K562 (cell line): Measurements from ENCODE around the gene RYR1. TPM values are rescaled to one million over a fixed set of nuclear protein-coding genes. Genes with fewer than 3 reads are reported as not detected.

Source experiments
- ATAC-seq: fragments of 200-7000 bp; cut with Tn5 transposase; 3 replicates; pipeline ENCODE4 v1.9.1; 2020; ENCODE audit warnings: moderate library complexity
- BruUV-seq: library from RNA; stranded (reverse); fragments of 400-500 nt; replicated peaks from 2 replicates; lab custom pipeline; 2021; lab: Mats Ljungman, UMichigan
- CTCF ChIA-PET: fragments of 300-600 bp; formaldehyde crosslinking; extraction: SDS; loops from one replicate; lab custom pipeline; 2021; ENCODE audit warnings: low intra/inter-chr PET ratio; lab: Yijun Ruan, JAX
- POLR2A ChIA-PET: fragments of 300-600, 350-650 bp; sonication (Branson Sonifier 250); formaldehyde crosslinking; extraction: SDS; loops from one replicate; lab custom pipeline; 2021; ENCODE audit warnings: antibody characterized with exemption, inconsistent platforms; lab: Yijun Ruan, JAX
- DNase-seq, 4 experiments: peaks; one replicate each; pipeline versions ENCODE4 v3.0.0 to v3.0.0-alpha.2; 2011 to 2018; ENCODE audit warnings: low spot score in 3 of 4, mixed read lengths in 3 of 4; ENCODE audit errors: extremely low read depth in 1 of 4
- FAIRE-seq: peaks from 2 replicates; lab custom pipeline; 2011; peaks lifted over from hg19 to GRCh38; lab: Jason Lieb, UNC
- H2AFZ ChIP-seq: 2 replicates; pipeline ENCODE4 v1.6.0; 2011; ENCODE audit warnings: low read depth, low read length, control low read depth, inconsistent platforms
- H3K27ac ChIP-seq: fragments of 200-600 bp; 3 replicates; pipeline ENCODE4 v1.8.0; 2011; ENCODE audit warnings: low read depth, mild to moderate bottlenecking, control low read depth, inconsistent platforms, low read length, moderate library complexity, mixed read lengths; ENCODE audit errors: extremely low read depth
- H3K27me3 ChIP-seq, 2 experiments: fragments of 300-600 bp in 1 of 2; 2 replicates in 1 of 2; 3 replicates in 1 of 2; pipeline versions ENCODE4 v1.6.0 to v1.8.0; 2011; ENCODE audit warnings: inconsistent platforms in 2 of 2, low read length in 2 of 2, mild to moderate bottlenecking in 1 of 2, mixed read lengths in 1 of 2, moderate library complexity in 1 of 2; ENCODE audit not compliant: control insufficient read depth in 2 of 2, insufficient read depth in 2 of 2
- H3K36me3 ChIP-seq: fragments of 300-600 bp; 3 replicates; pipeline ENCODE4 v1.8.0; 2011; ENCODE audit warnings: mild to moderate bottlenecking, low read length, inconsistent platforms; ENCODE audit not compliant: control insufficient read depth, insufficient read depth
- H3K4me1 ChIP-seq, 2 experiments: fragments of 200-600 bp in 1 of 2; replicated peaks in 1 of 2; 2 replicates in 1 of 2; 3 replicates in 1 of 2; pipeline versions ENCODE4 v1.5.1 to v1.8.0; 2011; ENCODE audit warnings: inconsistent platforms in 2 of 2, low read length in 2 of 2, mild to moderate bottlenecking in 1 of 2, mixed read lengths in 1 of 2, moderate library complexity in 1 of 2; ENCODE audit not compliant: control insufficient read depth in 2 of 2, insufficient read depth in 2 of 2
- H3K4me2 ChIP-seq: 2 replicates; pipeline ENCODE4 v1.6.1; 2011; ENCODE audit warnings: low read length, control low read depth, inconsistent platforms, mixed read lengths; ENCODE audit not compliant: insufficient read depth
- H3K4me3 ChIP-seq: fragments of 200-600 bp; sonication (generic), shearing (Covaris generic); 2 replicates; pipeline ENCODE4 v1.5.1; 2016; ENCODE audit warnings: control low read depth, inconsistent platforms
- H3K79me2 ChIP-seq: fragments of 200-600 bp; 3 replicates; pipeline ENCODE4 v1.8.0; 2011; ENCODE audit warnings: low read length, inconsistent platforms; ENCODE audit not compliant: control insufficient read depth, insufficient read depth
- H3K9ac ChIP-seq, 2 experiments: 2 replicates each; pipeline versions ENCODE4 v1.6.0 to v1.6.1; 2011; ENCODE audit warnings: low read depth in 2 of 2, low read length in 2 of 2, control low read depth in 1 of 2, inconsistent platforms in 1 of 2, mild to moderate bottlenecking in 1 of 2, mixed read lengths in 1 of 2; ENCODE audit not compliant: insufficient read depth in 1 of 2
- H3K9me1 ChIP-seq: one replicate; pipeline ENCODE4 v1.6.0; 2011; ENCODE audit warnings: inconsistent platforms, mild to moderate bottlenecking, low read length, moderate library complexity; ENCODE audit not compliant: control insufficient read depth, insufficient read depth
- H3K9me3 ChIP-seq: replicated peaks from 2 replicates; pipeline ENCODE4 v1.5.1; 2011; ENCODE audit warnings: low read depth, low read length, inconsistent platforms; ENCODE audit not compliant: control insufficient read depth, insufficient read depth
- H4K20me1 ChIP-seq: replicated peaks from 2 replicates; pipeline ENCODE4 v1.6.1; 2011; ENCODE audit warnings: low read length, inconsistent platforms, mixed read lengths; ENCODE audit not compliant: control insufficient read depth, insufficient read depth
- CHD4 ChIP-seq: fragments of 200-600 bp; sonication (generic); IDR thresholded peaks from 3 replicates; pipeline ENCODE4 v1.6.1; 2012; ENCODE audit warnings: low read depth, mild to moderate bottlenecking, mixed read lengths, low read length, inconsistent platforms; ENCODE audit not compliant: insufficient read depth, insufficient replicate concordance, poor library complexity, severe bottlenecking
- CREM ChIP-seq: IDR thresholded peaks from 2 replicates; pipeline ENCODE4 v1.6.1; 2014; ENCODE audit warnings: antibody characterized with exemption, low read depth
- ELK3 ChIP-seq: fragments of 450-650 bp; formaldehyde crosslinking; IDR thresholded peaks from 2 replicates; pipeline ENCODE4 v1.4.0; 2020; ENCODE audit warnings: mild to moderate bottlenecking
- MAFF ChIP-seq: IDR thresholded peaks from 2 replicates; pipeline ENCODE4 v1.6.1; 2012; ENCODE audit warnings: low read length, improper control_type of control experiment
- NFYB ChIP-seq: IDR thresholded peaks from 2 replicates; pipeline ENCODE4 v1.6.1; 2011; ENCODE audit warnings: mild to moderate bottlenecking, moderate library complexity; ENCODE audit not compliant: insufficient read length; ENCODE audit errors: extremely low read depth
- TOE1 ChIP-seq, 2 experiments: fragments of 450-650 bp in 1 of 2; sonication (generic) in 1 of 2; formaldehyde crosslinking in 1 of 2; IDR thresholded peaks; 2 replicates each; pipeline versions ENCODE4 v1.7.1 to v1.8.0; 2016 to 2022; ENCODE audit warnings: borderline replicate concordance in 2 of 2, mild to moderate bottlenecking in 2 of 2, antibody characterized with exemption in 1 of 2, inconsistent platforms in 1 of 2, low read depth in 1 of 2, missing genetic modification reagents in 1 of 2, moderate library complexity in 1 of 2
- ZFP91 ChIP-seq: sonication (generic); formaldehyde crosslinking; IDR thresholded peaks from 2 replicates; pipeline ENCODE4 v1.8.0; 2022; ENCODE audit warnings: mild to moderate bottlenecking, missing genetic modification reagents
- ZNF239 ChIP-seq: fragments of 250-450 bp; sonication (Bioruptor Pico); IDR thresholded peaks from 2 replicates; pipeline ENCODE4 v1.4.0; 2020; ENCODE audit warnings: mild to moderate bottlenecking
- WGBS: fragments of 100-300 bp; shearing (Covaris generic); methylation state at CpG from one replicate; pipeline ENCODE4 v1.1.6; 2016; ENCODE audit warnings: low coverage, mixed read lengths; ENCODE audit not compliant: insufficient coverage; ENCODE audit errors: missing lambda C conversion rate; 5-methylcytosine and 5-hydroxymethylcytosine counted together
- in situ Hi-C: fragments of 300-500 bp; cut with MboI; formaldehyde crosslinking; loops from 4 replicates; pipeline ENCODE4 v1.15.0; 2018; ENCODE audit warnings: inconsistent platforms, mixed read lengths
- intact Hi-C: fragments of 100-400 bp; cut with micrococcal nuclease; formaldehyde crosslinking; loops from 2 replicates; pipeline ENCODE4 v1.14.2; 2022
- polyA plus RNA-seq, 8 experiments: library from polyadenylated mRNA; depleted of rRNA in 4 of 8; stranded (reverse) in 5 of 8; unstranded in 3 of 8; fragments of >200 nt; fragmentation: Nextera tagmentation in 2 of 8; fragmentation: Illumina TruSeq in 1 of 8; extraction: Ambion mirVana in 2 of 8; extraction: Trizol in 1 of 8; gene quantifications; 2 replicates each; pipeline versions ENCODE4 v1.2.1 to v1.2.3, GENCODE V29; 2011 to 2014; ENCODE audit warnings: inconsistent platforms in 1 of 8, missing spikeins in 1 of 8
- total RNA-seq, 7 experiments: library from RNA; depleted of rRNA in 6 of 7; stranded (reverse); fragments of >200 nt in 6 of 7; fragmentation: Illumina TruSeq in 2 of 7; extraction: Trizol in 2 of 7; gene quantifications; 2 replicates each; pipeline versions ENCODE4 v1.2.1 to v1.2.3, GENCODE V29; 2011 to 2021; ENCODE audit warnings: low replicate concordance in 1 of 7
- TF ChIP-seq, protein P1 (sequence below): fragments of 450-650 bp; formaldehyde crosslinking; IDR thresholded peaks from 2 replicates; pipeline ENCODE4 v1.4.0; 2020; ENCODE audit warnings: mild to moderate bottlenecking, mixed read lengths
- TF ChIP-seq, protein P2 (sequence below): fragments of 450-650 bp; conservative IDR thresholded peaks from 2 replicates; pipeline ENCODE4 v1.6.1; 2016; ENCODE audit warnings: missing genetic modification characterization, low read depth, mild to moderate bottlenecking, missing compliant biosample characterization, moderate library complexity
- TF ChIP-seq, protein P3 (sequence below): sonication (generic); formaldehyde crosslinking; IDR thresholded peaks from 2 replicates; pipeline ENCODE4 v1.5.0; 2020; ENCODE audit warnings: missing genetic modification reagents
- TF ChIP-seq, protein P4 (sequence below): fragments of 250-450 bp; sonication (Bioruptor Pico); IDR thresholded peaks from 2 replicates; pipeline ENCODE4 v1.8.0; 2022; ENCODE audit warnings: inconsistent platforms, mild to moderate bottlenecking, moderate library complexity, borderline replicate concordance

The RYR1 gene
- total and polyA plus RNA-seq, 9 of the 15 experiments (the other 6 are each of a cell fraction or from before 2014, with no cell fraction given): 0.11 to 7.4 (median 3.7) TPM

DNA sequence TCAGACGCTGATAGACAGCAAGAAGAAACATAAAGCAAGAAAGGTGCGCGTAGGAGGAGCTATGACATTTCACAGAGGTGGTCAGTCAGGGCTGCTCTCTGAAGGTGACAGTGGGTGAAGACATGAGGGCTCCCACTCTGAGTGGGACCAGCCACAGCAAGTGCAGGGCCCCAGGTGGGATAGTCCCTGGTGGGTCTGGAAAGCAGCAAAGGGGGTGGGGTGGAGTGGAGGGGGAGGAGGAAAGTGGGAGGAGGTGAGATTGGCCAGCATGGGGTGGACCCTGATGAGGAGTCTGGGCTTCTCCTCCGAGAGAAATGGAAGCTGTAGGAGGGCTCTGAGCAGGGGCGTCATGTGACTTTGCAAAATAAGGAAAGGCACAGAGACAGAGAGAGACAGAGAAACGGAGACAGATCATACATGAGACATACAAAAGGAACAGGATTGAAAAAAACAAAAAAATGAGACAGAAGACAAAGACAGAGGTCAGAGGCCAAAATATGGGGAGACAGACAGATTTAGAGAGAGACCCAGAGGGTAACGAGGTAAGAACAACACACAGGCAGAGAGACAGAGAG, 181.6 kb downstream of the RYR1 start:
- intact Hi-C loops (loop anchor here (5.0 kb wide), 1 partner anchor 58 kb away; no protein-coding TSS in a partner anchor), in situ Hi-C loops (loop anchor here (10.0 kb wide), 1 partner anchor 380 kb away; no protein-coding TSS in a partner anchor)
- Histone ChIP-seq H3K36me3 (peaks cover 7% of the 10 kb centered on the region), H4K20me1 (no peaks in the 10 kb centered on the region), H2AFZ (peak overlapping the region; percentile 80), H3K27me3 (no peaks in the 10 kb centered on the region), H3K4me3 (no peak overlapping the region), H3K27ac (no peak overlapping the region), H3K4me2 (no peak overlapping the region), H3K4me1 (peaks cover 10 to 32% of the 10 kb centered on the region in 2 experiments; a peak in 4 of 5 replicates), H3K9me1 (no peaks in the 10 kb centered on the region), H3K79me2 (peaks cover 18% of the 10 kb centered on the region), H3K9me3 (no peaks in the 10 kb centered on the region), H3K9ac (no peak overlapping the region)
- no TSS peak for BruUV-seq
- 56% methylated on average over 6 of the region's 7 CpGs for WGBS
- ChIA-PET CTCF (no interaction called here), POLR2A (interaction anchor here (0.6 to 1.0 kb wide), 3 partner anchors 15 to 248 kb away, joined by 3 to 4 read pairs (median 3); no protein-coding TSS in a partner anchor)
- DNase-seq (peak in 1 of 4 experiments; percentile 18), FAIRE-seq (no peak), ATAC-seq (no peak)
- TF ChIP-seq, protein P1, sequence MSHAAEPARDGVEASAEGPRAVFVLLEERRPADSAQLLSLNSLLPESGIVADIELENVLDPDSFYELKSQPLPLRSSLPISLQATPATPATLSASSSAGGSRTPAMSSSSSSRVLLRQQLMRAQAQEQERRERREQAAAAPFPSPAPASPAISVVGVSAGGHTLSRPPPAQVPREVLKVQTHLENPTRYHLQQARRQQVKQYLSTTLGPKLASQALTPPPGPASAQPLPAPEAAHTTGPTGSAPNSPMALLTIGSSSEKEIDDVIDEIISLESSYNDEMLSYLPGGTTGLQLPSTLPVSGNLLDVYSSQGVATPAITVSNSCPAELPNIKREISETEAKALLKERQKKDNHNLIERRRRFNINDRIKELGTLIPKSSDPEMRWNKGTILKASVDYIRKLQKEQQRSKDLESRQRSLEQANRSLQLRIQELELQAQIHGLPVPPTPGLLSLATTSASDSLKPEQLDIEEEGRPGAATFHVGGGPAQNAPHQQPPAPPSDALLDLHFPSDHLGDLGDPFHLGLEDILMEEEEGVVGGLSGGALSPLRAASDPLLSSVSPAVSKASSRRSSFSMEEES (CRISPR knock-in tag): peak; percentile 62
- TF ChIP-seq, protein P2, sequence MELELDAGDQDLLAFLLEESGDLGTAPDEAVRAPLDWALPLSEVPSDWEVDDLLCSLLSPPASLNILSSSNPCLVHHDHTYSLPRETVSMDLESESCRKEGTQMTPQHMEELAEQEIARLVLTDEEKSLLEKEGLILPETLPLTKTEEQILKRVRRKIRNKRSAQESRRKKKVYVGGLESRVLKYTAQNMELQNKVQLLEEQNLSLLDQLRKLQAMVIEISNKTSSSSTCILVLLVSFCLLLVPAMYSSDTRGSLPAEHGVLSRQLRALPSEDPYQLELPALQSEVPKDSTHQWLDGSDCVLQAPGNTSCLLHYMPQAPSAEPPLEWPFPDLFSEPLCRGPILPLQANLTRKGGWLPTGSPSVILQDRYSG (tag): no peak
- no peak for TF ChIP-seq CHD4
- TF ChIP-seq, protein P3, sequence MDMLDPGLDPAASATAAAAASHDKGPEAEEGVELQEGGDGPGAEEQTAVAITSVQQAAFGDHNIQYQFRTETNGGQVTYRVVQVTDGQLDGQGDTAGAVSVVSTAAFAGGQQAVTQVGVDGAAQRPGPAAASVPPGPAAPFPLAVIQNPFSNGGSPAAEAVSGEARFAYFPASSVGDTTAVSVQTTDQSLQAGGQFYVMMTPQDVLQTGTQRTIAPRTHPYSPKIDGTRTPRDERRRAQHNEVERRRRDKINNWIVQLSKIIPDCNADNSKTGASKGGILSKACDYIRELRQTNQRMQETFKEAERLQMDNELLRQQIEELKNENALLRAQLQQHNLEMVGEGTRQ (CRISPR knock-in tag): peak; percentile 50
- peak; percentile 81; the same call in 1 of the 2 replicates for TF ChIP-seq TOE1 (IDR thresholded peaks at IDR 0.05; ENCODE audit: borderline replicate concordance)
- no peak for TF ChIP-seq TOE1 (CRISPR knock-in tag; IDR thresholded peaks at IDR 0.05; ENCODE audit: borderline replicate concordance, low read depth)
- TF ChIP-seq ZNF239 (CRISPR knock-in tag): no peak
- TF ChIP-seq NFYB: no peak
- no peak for TF ChIP-seq MAFF
- TF ChIP-seq, protein P4, sequence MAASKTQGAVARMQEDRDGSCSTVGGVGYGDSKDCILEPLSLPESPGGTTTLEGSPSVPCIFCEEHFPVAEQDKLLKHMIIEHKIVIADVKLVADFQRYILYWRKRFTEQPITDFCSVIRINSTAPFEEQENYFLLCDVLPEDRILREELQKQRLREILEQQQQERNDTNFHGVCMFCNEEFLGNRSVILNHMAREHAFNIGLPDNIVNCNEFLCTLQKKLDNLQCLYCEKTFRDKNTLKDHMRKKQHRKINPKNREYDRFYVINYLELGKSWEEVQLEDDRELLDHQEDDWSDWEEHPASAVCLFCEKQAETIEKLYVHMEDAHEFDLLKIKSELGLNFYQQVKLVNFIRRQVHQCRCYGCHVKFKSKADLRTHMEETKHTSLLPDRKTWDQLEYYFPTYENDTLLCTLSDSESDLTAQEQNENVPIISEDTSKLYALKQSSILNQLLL (CRISPR knock-in tag): no peak
- TF ChIP-seq CREM: no peak
- no peak for TF ChIP-seq ELK3 (CRISPR knock-in tag)
- TF ChIP-seq ZFP91: no peak
